Neural cell (in vitro differentiated cells): ENCODE results near the gene COMT. TPM values are rescaled to one million over a fixed set of nuclear protein-coding genes. Genes with fewer than 3 reads are reported as not detected.

ENCODE experiments used
- H2AFZ ChIP-seq: fragments of 200-600, 300-800 bp; sonication (generic), shearing (Covaris generic); 2 replicates; pipeline ENCODE4 v1.6.0; 2014; ENCODE audit warnings: low read depth, mild to moderate bottlenecking, antibody characterized with exemption, low read length, moderate library complexity
- H3F3A ChIP-seq: fragments of 200-600 bp; shearing (Covaris generic); 2 replicates; pipeline ENCODE4 v1.6.1; 2016; ENCODE audit warnings: mild to moderate bottlenecking, moderate library complexity, mixed read lengths, antibody characterized with exemption, low read length; ENCODE audit not compliant: insufficient read depth, poor library complexity, severe bottlenecking
- H3K27ac ChIP-seq: fragments of 200-600, 300-800 bp; sonication (generic), shearing (Covaris generic); 2 replicates; pipeline ENCODE4 v1.5.1; 2014; ENCODE audit warnings: mild to moderate bottlenecking, low read length, moderate library complexity
- H3K27me3 ChIP-seq: fragments of 300-800, 200-600 bp; sonication (generic), shearing (Covaris generic); 2 replicates; pipeline ENCODE4 v1.6.0; 2014; ENCODE audit warnings: mild to moderate bottlenecking, low read depth, low read length, moderate library complexity; ENCODE audit not compliant: insufficient read depth
- H3K36me3 ChIP-seq: fragments of 300-800, 200-600 bp; sonication (generic), shearing (Covaris generic); 2 replicates; pipeline ENCODE4 v1.5.1; 2014; ENCODE audit warnings: mild to moderate bottlenecking, antibody characterized with exemption, low read length, moderate library complexity; ENCODE audit not compliant: insufficient read depth
- H3K4me2 ChIP-seq: fragments of 300-800, 200-600 bp; sonication (generic), shearing (Covaris generic); 2 replicates; pipeline ENCODE4 v1.6.0; 2014; ENCODE audit warnings: mild to moderate bottlenecking, low read length
- H3K4me3 ChIP-seq: fragments of 300-800, 200-600 bp; sonication (generic), shearing (Covaris generic); 2 replicates; pipeline ENCODE4 v1.5.1; 2014; ENCODE audit warnings: mild to moderate bottlenecking, low read length, moderate library complexity
- H3K79me2 ChIP-seq: fragments of 200-600 bp; shearing (Covaris generic); replicated peaks from 2 replicates; pipeline ENCODE4 v1.6.0; 2014; ENCODE audit warnings: mild to moderate bottlenecking, low read length, moderate library complexity; ENCODE audit not compliant: insufficient read depth
- H3K9ac ChIP-seq: fragments of 300-800, 200-600 bp; sonication (generic), shearing (Covaris generic); 2 replicates; pipeline ENCODE4 v1.6.1; 2016; ENCODE audit warnings: mild to moderate bottlenecking, low read length, mixed read lengths
- H3K9me2 ChIP-seq: fragments of 200-600 bp; shearing (Covaris generic); 2 replicates; pipeline ENCODE4 v1.6.1; 2016; ENCODE audit warnings: mild to moderate bottlenecking, low read length, mixed read lengths; ENCODE audit not compliant: insufficient read depth
- H3K9me3 ChIP-seq: fragments of 200-600, 300-800 bp; sonication (generic), shearing (Covaris generic); 2 replicates; pipeline ENCODE4 v1.6.1; 2016; ENCODE audit warnings: mild to moderate bottlenecking, mixed run types, low read length, moderate library complexity, mixed read lengths
- H4K20me1 ChIP-seq: fragments of 200-600 bp; shearing (Covaris generic); 2 replicates; pipeline ENCODE4 v1.6.1; 2016; ENCODE audit warnings: mild to moderate bottlenecking, mixed run types; ENCODE audit not compliant: insufficient read depth
- EP300 ChIP-seq: fragments of 450-650 bp; conservative IDR thresholded peaks from 2 replicates; pipeline ENCODE4 v1.6.1; 2014; ENCODE audit warnings: antibody characterized with exemption, mild to moderate bottlenecking, moderate library complexity; ENCODE audit not compliant: poor library complexity, severe bottlenecking
- EZH2 ChIP-seq: fragments of 200-600, 300-800 bp; shearing (Covaris generic), sonication (generic); IDR thresholded peaks from 2 replicates; pipeline ENCODE4 v1.6.1; 2014; ENCODE audit warnings: antibody characterized with exemption, low read length, borderline replicate concordance, mild to moderate bottlenecking; ENCODE audit not compliant: insufficient read depth, poor library complexity, severe bottlenecking
- MXI1 ChIP-seq: fragments of 450-650 bp; conservative IDR thresholded peaks from 2 replicates; pipeline ENCODE4 v1.6.1; 2014; ENCODE audit warnings: antibody characterized with exemption, mild to moderate bottlenecking; ENCODE audit not compliant: poor library complexity, severe bottlenecking
- POLR2AphosphoS5 ChIP-seq: IDR thresholded peaks from 2 replicates; pipeline ENCODE4 v1.6.1; 2012
- RAD21 ChIP-seq: fragments of 450-650 bp; conservative IDR thresholded peaks from 2 replicates; pipeline ENCODE4 v1.6.1; 2014; ENCODE audit warnings: antibody characterized with exemption, mild to moderate bottlenecking, moderate library complexity
- SMC3 ChIP-seq: fragments of 450-650 bp; conservative IDR thresholded peaks from 2 replicates; pipeline ENCODE4 v1.6.1; 2014; ENCODE audit warnings: antibody characterized with exemption, mild to moderate bottlenecking, moderate library complexity; ENCODE audit not compliant: poor library complexity
- TAF1 ChIP-seq: IDR thresholded peaks from 2 replicates; pipeline ENCODE4 v1.6.1; 2012; ENCODE audit warnings: low read depth
- polyA plus RNA-seq: library from polyadenylated mRNA; depleted of rRNA; stranded (reverse); fragments of >200 nt; gene quantifications from 2 replicates; pipeline ENCODE4 v1.2.3, GENCODE V29; 2014
- TF ChIP-seq, protein P1 (sequence below): fragments of 450-650 bp; IDR thresholded peaks from 2 replicates; pipeline ENCODE4 v1.5.1; 2014; ENCODE audit warnings: antibody characterized with exemption, mild to moderate bottlenecking, moderate library complexity; ENCODE audit not compliant: poor library complexity, severe bottlenecking
- TF ChIP-seq, protein P2 (sequence below): IDR thresholded peaks from 2 replicates; pipeline ENCODE4 v1.6.1; 2012; ENCODE audit warnings: borderline replicate concordance

COMT gene
- polyA plus RNA-seq, 1 donor from 2014 or later = 14.2 TPM

DNA sequence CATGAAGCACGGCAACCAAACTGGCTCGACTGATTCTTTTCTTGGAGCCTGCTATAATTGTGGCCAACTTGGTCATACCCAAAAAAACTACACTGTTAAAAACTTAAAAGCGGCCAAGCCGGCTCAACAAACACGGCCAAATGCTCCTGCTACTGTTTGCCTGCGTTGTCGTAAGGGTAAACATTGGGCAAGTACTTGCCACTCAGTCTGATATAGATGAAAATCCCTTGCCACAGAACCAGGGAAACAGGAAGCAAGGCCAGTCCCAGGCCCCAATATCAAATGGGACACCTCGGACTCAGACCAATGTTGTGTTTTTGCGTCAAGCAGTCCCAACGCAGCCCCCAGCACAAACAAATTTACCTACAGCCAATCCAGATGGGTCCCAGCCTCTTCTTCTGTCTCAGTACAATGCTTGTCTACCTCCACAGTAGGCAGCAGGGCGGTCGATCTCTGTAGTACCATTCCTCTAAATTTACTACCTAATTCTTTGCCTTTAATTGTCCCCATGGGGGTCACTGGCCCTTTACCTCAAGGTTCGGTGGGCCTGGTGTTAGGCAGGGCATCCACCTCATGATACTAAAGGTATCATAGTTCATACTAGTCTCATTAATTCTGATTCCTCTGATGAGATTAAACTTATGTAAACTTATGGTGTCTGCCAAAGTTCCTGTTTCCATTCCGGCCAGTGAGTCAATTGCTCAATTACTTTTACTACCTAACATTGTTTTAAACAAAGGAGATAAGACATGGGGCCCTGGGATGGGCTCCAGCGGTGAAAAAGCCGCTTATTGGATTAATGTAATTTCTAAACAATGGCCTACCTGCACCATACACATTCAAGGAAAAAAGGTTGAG lies 3.7 kb upstream of the COMT start:
- Histone ChIP-seq H3F3A (no peaks in the 10 kb centered on the region), H3K27ac (no peak overlapping the region), H3K79me2 (no peaks in the 10 kb centered on the region), H3K9me3 (no peaks in the 10 kb centered on the region), H2AFZ (no peak overlapping the region), H3K4me2 (no peak overlapping the region), H3K4me3 (no peak overlapping the region), H3K27me3 (no peaks in the 10 kb centered on the region), H3K36me3 (no peaks in the 10 kb centered on the region), H3K9me2 (no peaks in the 10 kb centered on the region), H3K9ac (no peak overlapping the region), H4K20me1 (no peaks in the 10 kb centered on the region)
- TF ChIP-seq EZH2 (no peak), MXI1 (no peak), POLR2AphosphoS5 (no peak), SMC3 (no peak), TAF1 (no peak), EP300 (no peak), RAD21 (no peak)
- TF ChIP-seq, protein P1, sequence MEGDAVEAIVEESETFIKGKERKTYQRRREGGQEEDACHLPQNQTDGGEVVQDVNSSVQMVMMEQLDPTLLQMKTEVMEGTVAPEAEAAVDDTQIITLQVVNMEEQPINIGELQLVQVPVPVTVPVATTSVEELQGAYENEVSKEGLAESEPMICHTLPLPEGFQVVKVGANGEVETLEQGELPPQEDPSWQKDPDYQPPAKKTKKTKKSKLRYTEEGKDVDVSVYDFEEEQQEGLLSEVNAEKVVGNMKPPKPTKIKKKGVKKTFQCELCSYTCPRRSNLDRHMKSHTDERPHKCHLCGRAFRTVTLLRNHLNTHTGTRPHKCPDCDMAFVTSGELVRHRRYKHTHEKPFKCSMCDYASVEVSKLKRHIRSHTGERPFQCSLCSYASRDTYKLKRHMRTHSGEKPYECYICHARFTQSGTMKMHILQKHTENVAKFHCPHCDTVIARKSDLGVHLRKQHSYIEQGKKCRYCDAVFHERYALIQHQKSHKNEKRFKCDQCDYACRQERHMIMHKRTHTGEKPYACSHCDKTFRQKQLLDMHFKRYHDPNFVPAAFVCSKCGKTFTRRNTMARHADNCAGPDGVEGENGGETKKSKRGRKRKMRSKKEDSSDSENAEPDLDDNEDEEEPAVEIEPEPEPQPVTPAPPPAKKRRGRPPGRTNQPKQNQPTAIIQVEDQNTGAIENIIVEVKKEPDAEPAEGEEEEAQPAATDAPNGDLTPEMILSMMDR = no peak
- TF ChIP-seq, protein P2, sequence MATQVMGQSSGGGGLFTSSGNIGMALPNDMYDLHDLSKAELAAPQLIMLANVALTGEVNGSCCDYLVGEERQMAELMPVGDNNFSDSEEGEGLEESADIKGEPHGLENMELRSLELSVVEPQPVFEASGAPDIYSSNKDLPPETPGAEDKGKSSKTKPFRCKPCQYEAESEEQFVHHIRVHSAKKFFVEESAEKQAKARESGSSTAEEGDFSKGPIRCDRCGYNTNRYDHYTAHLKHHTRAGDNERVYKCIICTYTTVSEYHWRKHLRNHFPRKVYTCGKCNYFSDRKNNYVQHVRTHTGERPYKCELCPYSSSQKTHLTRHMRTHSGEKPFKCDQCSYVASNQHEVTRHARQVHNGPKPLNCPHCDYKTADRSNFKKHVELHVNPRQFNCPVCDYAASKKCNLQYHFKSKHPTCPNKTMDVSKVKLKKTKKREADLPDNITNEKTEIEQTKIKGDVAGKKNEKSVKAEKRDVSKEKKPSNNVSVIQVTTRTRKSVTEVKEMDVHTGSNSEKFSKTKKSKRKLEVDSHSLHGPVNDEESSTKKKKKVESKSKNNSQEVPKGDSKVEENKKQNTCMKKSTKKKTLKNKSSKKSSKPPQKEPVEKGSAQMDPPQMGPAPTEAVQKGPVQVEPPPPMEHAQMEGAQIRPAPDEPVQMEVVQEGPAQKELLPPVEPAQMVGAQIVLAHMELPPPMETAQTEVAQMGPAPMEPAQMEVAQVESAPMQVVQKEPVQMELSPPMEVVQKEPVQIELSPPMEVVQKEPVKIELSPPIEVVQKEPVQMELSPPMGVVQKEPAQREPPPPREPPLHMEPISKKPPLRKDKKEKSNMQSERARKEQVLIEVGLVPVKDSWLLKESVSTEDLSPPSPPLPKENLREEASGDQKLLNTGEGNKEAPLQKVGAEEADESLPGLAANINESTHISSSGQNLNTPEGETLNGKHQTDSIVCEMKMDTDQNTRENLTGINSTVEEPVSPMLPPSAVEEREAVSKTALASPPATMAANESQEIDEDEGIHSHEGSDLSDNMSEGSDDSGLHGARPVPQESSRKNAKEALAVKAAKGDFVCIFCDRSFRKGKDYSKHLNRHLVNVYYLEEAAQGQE = no peak

DNA sequence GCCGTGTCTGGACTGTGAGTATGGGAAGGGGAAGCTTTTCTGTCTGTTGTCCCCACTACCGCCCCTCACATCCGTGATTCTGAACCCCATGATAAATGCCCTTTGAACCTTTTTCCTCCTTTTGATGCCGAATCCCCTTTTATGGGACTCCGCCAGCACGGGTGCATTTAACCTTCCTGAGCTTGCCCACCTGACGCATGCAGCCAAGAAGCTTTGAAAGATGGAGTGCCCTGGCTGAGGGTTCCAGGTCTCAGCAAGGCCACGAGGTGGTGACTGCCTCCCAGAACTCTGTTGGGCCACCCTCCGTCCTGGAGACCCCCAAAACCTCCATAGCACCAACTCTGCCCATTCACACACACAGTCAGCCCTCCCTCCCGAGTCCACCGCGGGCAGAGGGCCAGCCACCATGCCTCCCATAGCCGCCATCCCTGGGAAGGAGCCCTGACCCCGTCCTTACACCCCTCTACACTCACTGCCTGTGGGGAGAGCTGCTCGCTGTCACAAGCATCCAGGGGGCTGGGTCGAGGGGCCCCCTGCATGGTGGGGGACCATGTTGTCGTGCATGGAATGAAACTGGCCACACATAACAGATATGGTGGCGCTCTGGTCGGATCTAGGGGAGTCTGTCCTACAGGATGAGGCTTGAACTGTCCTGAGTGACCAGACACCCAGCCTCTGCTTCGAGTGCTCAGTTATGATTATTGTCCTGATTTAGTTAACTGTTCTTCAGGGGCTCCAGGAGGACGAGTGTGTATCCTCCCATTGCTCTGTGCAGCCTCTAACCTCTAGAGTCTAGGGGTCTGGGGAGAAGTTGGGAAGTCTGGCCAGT lies 822 bp upstream of the COMT start:
- TF ChIP-seq, protein P1 = no peak
- TF ChIP-seq RAD21 (no peak), TAF1 (no peak), EP300 (no peak), EZH2 (no peak), POLR2AphosphoS5 (no peak), MXI1 (no peak), SMC3 (no peak)
- TF ChIP-seq, protein P2 = no peak
- Histone ChIP-seq H3K27ac (no peak overlapping the region), H2AFZ (no peak overlapping the region), H3K79me2 (no peaks in the 10 kb centered on the region), H3K36me3 (no peaks in the 10 kb centered on the region), H4K20me1 (no peaks in the 10 kb centered on the region), H3K4me3 (peak overlapping the region; percentile 59), H3K9me2 (no peaks in the 10 kb centered on the region), H3K27me3 (no peaks in the 10 kb centered on the region), H3K9me3 (no peaks in the 10 kb centered on the region), H3K9ac (no peak overlapping the region), H3K4me2 (no peak overlapping the region), H3F3A (no peaks in the 10 kb centered on the region)
